Keratinocyte (primary cell): ENCODE data around the gene SPTBN2. TPM values are rescaled to one million over a fixed set of nuclear protein-coding genes. Genes with fewer than 3 reads are reported as not detected.

Experiments
- DNase-seq: peaks from one replicate; pipeline ENCODE4 v3.0.0-alpha.2; 2011; ENCODE audit warnings: low read depth, missing footprints, low spot score
- FAIRE-seq: peaks from 2 replicates; lab custom pipeline; 2011; peaks lifted over from hg19 to GRCh38; lab: Jason Lieb, UNC
- H2AFZ ChIP-seq: 2 replicates; pipeline ENCODE4 v1.6.0; 2012; ENCODE audit warnings: low read length, control low read depth, inconsistent platforms; ENCODE audit not compliant: control insufficient read depth
- H3K27ac ChIP-seq: 2 replicates; pipeline ENCODE4 v1.5.1; 2011; ENCODE audit warnings: low read length; ENCODE audit not compliant: control insufficient read depth, insufficient read depth
- H3K27me3 ChIP-seq: 3 replicates; pipeline ENCODE4 v1.6.0; 2011; ENCODE audit warnings: low read length; ENCODE audit not compliant: control insufficient read depth, insufficient read depth; ENCODE audit errors: extremely low read depth
- H3K36me3 ChIP-seq, 2 experiments: 2 replicates in 1 of 2; 3 replicates in 1 of 2; pipeline ENCODE4 v1.5.1; 2011; ENCODE audit warnings: low read length in 2 of 2, mild to moderate bottlenecking in 1 of 2; ENCODE audit not compliant: control insufficient read depth in 2 of 2, insufficient read depth in 2 of 2; ENCODE audit errors: extremely low read depth in 1 of 2
- H3K4me1 ChIP-seq: 3 replicates; pipeline ENCODE4 v1.5.1; 2011; ENCODE audit warnings: low read length; ENCODE audit not compliant: control insufficient read depth, insufficient read depth; ENCODE audit errors: extremely low read depth
- H3K4me2 ChIP-seq: 3 replicates; pipeline ENCODE4 v1.6.0; 2011; ENCODE audit warnings: low read depth, low read length; ENCODE audit not compliant: control insufficient read depth, insufficient read depth; ENCODE audit errors: extremely low read depth
- H3K4me3 ChIP-seq, 3 experiments: fragments of 200-600 bp in 1 of 3; sonication (generic) in 1 of 3; 2 replicates in 2 of 3; 3 replicates in 1 of 3; pipeline ENCODE4 v1.5.1; 2011 to 2016; ENCODE audit warnings: low read length in 3 of 3, mild to moderate bottlenecking in 3 of 3, control low read depth in 2 of 3, inconsistent platforms in 1 of 3, low read depth in 1 of 3, mixed read lengths in 1 of 3, mixed run types in 1 of 3, moderate library complexity in 1 of 3; ENCODE audit not compliant: control insufficient read depth in 2 of 3, insufficient read depth in 2 of 3; ENCODE audit errors: extremely low read depth in 1 of 3
- H3K79me2 ChIP-seq: 2 replicates; pipeline ENCODE4 v1.6.0; 2012; ENCODE audit warnings: low read length; ENCODE audit not compliant: control insufficient read depth, insufficient read depth
- H3K9ac ChIP-seq: 3 replicates; pipeline ENCODE4 v1.6.0; 2011; ENCODE audit warnings: low read length; ENCODE audit not compliant: control insufficient read depth, insufficient read depth; ENCODE audit errors: extremely low read depth
- H3K9me1 ChIP-seq: 3 replicates; pipeline ENCODE4 v1.6.0; 2011; ENCODE audit warnings: low read length; ENCODE audit not compliant: control insufficient read depth, insufficient read depth; ENCODE audit errors: extremely low read depth
- H3K9me3 ChIP-seq: 2 replicates; pipeline ENCODE4 v1.5.1; 2012; ENCODE audit warnings: low read depth, low read length; ENCODE audit not compliant: control insufficient read depth
- H4K20me1 ChIP-seq: 3 replicates; pipeline ENCODE4 v1.6.0; 2011; ENCODE audit warnings: low read length; ENCODE audit not compliant: control insufficient read depth, insufficient read depth; ENCODE audit errors: extremely low read depth
- CTCF ChIP-seq, 3 experiments: IDR thresholded peaks in 1 of 3; conservative IDR thresholded peaks in 1 of 3; optimal IDR thresholded peaks in 1 of 3; 2 replicates in 2 of 3; 3 replicates in 1 of 3; pipeline versions ENCODE3 to v1.5.1; 2011; ENCODE audit warnings: low read length in 3 of 3, mild to moderate bottlenecking in 3 of 3, moderate library complexity in 2 of 3, control low read depth in 1 of 3, inconsistent platforms in 1 of 3; ENCODE audit not compliant: insufficient read depth in 2 of 3; ENCODE audit errors: extremely low read depth in 1 of 3
- EZH2 ChIP-seq: IDR thresholded peaks from one replicate; pipeline ENCODE4 v1.6.1; 2012; ENCODE audit warnings: inconsistent platforms, mild to moderate bottlenecking, low read length, moderate library complexity
- dilution Hi-C: fragments of 300-500 bp; cut with MboI; formaldehyde crosslinking; loops from one replicate; pipeline ENCODE4 v1.7.0; 2020; ENCODE audit warnings: low sequenced_read_pairs; ENCODE audit not compliant: extremely low pct_ligation_motif_present
- polyA plus RNA-seq, 5 experiments: library from polyadenylated mRNA; depleted of rRNA in 3 of 5; stranded (reverse) in 3 of 5; stranded (forward) in 1 of 5; unstranded in 1 of 5; fragments of >200 nt; gene quantifications; 1 replicate in 1 of 5; 2 replicates in 3 of 5; 3 replicates in 1 of 5; pipeline versions ENCODE4 v1.2.1 to v1.2.3, GENCODE V29; 2011 to 2012; ENCODE audit warnings: missing spikeins in 2 of 5, low read depth in 1 of 5, low replicate concordance in 1 of 5
- small RNA-seq, 3 experiments: library from RNA; depleted of rRNA; stranded (forward); fragments of <200 nt; gene quantifications; one replicate each; pipeline ENCODE3, GENCODE V24; 2012; ENCODE audit warnings: low read depth in 3 of 3, low replicate concordance in 1 of 3; ENCODE audit not compliant: insufficient read length in 3 of 3

Gene SPTBN2
- polyA plus RNA-seq, 1 donor (not counting 4 experiments of a cell fraction or from before 2014, with no cell fraction given), result 7.8 TPM

- H3K9me1 ChIP-seq, result peaks cover 3% of the 10 kb centered on the region
- H3K79me2 ChIP-seq, result peaks cover 90% of the 10 kb centered on the region
- peaks cover 13 to 27% of the 10 kb centered on the region in 2 experiments for H3K36me3 ChIP-seq
- H3K4me1 ChIP-seq, result peaks cover 49% of the 10 kb centered on the region
- dilution Hi-C loops, result no loop called here
- TF ChIP-seq CTCF (optimal IDR thresholded peaks at IDR 0.05 in 1 of 3, IDR thresholded peaks at IDR 0.05 in 1 of 3, conservative IDR thresholded peaks at IDR 0.05 in 1 of 3; ENCODE audit: extremely low read depth in 1 of 3, insufficient read depth in 2 of 3, low read length in 3 of 3), result no peak
- TF ChIP-seq EZH2, result no peak
- peak overlapping the region; percentile 72 for H3K4me2 ChIP-seq
- no peaks in the 10 kb centered on the region for H3K9me3 ChIP-seq
- peak overlapping the region; percentile 97 for H3K9ac ChIP-seq
- no peak overlapping the region for H2AFZ ChIP-seq
- peaks cover 31% of the 10 kb centered on the region for H4K20me1 ChIP-seq
- H3K4me3 ChIP-seq, result peak overlapping the region in 1 of 3 experiments; percentile 50
- no peaks in the 10 kb centered on the region for H3K27me3 ChIP-seq
- peak overlapping the region; percentile 36 for H3K27ac ChIP-seq
- FAIRE-seq (no peak), DNase-seq (no peak)
Measured at GRCh38 chr11:66637557-66638176, 91.3 kb downstream of the SPTBN2 start.

DNA sequence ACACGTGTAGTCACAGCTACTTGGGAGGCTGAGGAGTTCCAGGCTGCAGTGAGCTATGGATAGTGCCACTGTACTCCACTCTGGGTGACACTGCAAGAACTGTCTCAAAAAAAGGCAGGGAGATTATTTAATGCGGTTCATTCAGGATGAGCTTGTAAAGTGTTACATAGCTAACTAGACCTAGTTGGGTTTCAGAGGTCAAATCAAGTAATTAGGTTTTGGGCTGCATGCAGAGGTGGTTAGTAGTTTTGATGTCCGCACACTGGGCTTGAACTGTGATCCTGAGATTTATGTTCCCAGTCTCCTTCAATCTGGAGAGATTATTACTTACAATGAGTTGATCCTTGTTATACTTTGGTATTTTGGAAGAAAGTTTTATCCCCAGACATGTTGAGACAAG, 92.6 kb downstream of the SPTBN2 start:
- Histone ChIP-seq H3K4me3 (no peak overlapping the region), H3K27me3 (no peaks in the 10 kb centered on the region), H3K4me1 (peaks cover 36% of the 10 kb centered on the region), H3K4me2 (no peak overlapping the region), H3K79me2 (peaks cover 90% of the 10 kb centered on the region), H3K27ac (no peak overlapping the region), H3K9me3 (no peaks in the 10 kb centered on the region), H2AFZ (no peak overlapping the region), H3K9ac (no peak overlapping the region), H3K9me1 (peaks cover 3% of the 10 kb centered on the region), H3K36me3 (peaks cover 13 to 22% of the 10 kb centered on the region in 2 experiments), H4K20me1 (peaks cover 21% of the 10 kb centered on the region)
- dilution Hi-C loops, result no loop called here
- DNase-seq (no peak), FAIRE-seq (no peak)
- TF ChIP-seq CTCF (optimal IDR thresholded peaks at IDR 0.05 in 1 of 3, IDR thresholded peaks at IDR 0.05 in 1 of 3, conservative IDR thresholded peaks at IDR 0.05 in 1 of 3; ENCODE audit: extremely low read depth in 1 of 3, insufficient read depth in 2 of 3, low read length in 3 of 3) (no peak), EZH2 (no peak)

Small RNAs within 50 kb of the gene (small RNA-seq; reads per million reads assigned to genes)
- gene RN7SL12P, result 0 reads per million in 3 experiments

Other genes starting within 250 kb of the SPTBN2 start
- 57.9 to 75.1 TPM (median 64.5 TPM) in 3 replicates for gene DPP3, start 248.8 kb downstream of the SPTBN2 start, polyA plus RNA-seq
- gene BBS1, start 218.6 kb downstream of the SPTBN2 start, polyA plus RNA-seq, result 11.7 to 14.6 TPM (median 14.6 TPM) in 3 replicates
- 4.8 to 8.2 TPM (median 5.9 TPM) in 3 replicates for gene ZDHHC24, start 183.2 kb downstream of the SPTBN2 start, polyA plus RNA-seq
- not detected in 3 replicates for gene ACTN3, start 182.3 kb downstream of the SPTBN2 start, polyA plus RNA-seq
- gene CTSF, start 160.6 kb downstream of the SPTBN2 start, polyA plus RNA-seq, result 3.2 to 5.8 TPM (median 3.3 TPM) in 3 replicates
- gene CCDC87, start 136.2 kb downstream of the SPTBN2 start, polyA plus RNA-seq, result 0.04 to 0.09 TPM (median 0.07 TPM) in 3 replicates
- 17.6 to 22.7 TPM (median 21.3 TPM) in 3 replicates for gene CCS, start 136.0 kb downstream of the SPTBN2 start, polyA plus RNA-seq
- 10.5 to 23.8 TPM (median 16.6 TPM) in 3 replicates for gene RBM14, start 112.6 kb downstream of the SPTBN2 start, polyA plus RNA-seq
- gene RBM4, start 90.5 kb downstream of the SPTBN2 start, polyA plus RNA-seq, result 153 to 190 TPM (median 171 TPM) in 3 replicates
- gene RBM4B, start 51.3 kb downstream of the SPTBN2 start, polyA plus RNA-seq, result 17.2 to 20.9 TPM (median 17.9 TPM) in 3 replicates
- 11.2 to 15.2 TPM (median 14.0 TPM) in 3 replicates for gene RCE1, start 114.2 kb upstream of the SPTBN2 start, polyA plus RNA-seq
- gene LRFN4, start 127.8 kb upstream of the SPTBN2 start, polyA plus RNA-seq, result 0.77 to 1.5 TPM (median 1.1 TPM) in 3 replicates
- gene PC, start 229.2 kb upstream of the SPTBN2 start, polyA plus RNA-seq, result 13.3 to 23.2 TPM (median 17.0 TPM) in 3 replicates
- not detected in 3 replicates for gene C11orf86, start 246.1 kb upstream of the SPTBN2 start, polyA plus RNA-seq